Peyer's patch (tissue), 4 donors: ENCODE data around the gene SEMA3A.

Experiments used
- POLR2A ChIP-seq, 2 donors: fragments of 450-650 bp; IDR thresholded peaks; one replicate each; pipeline ENCODE4 v1.5.1; 2017; ENCODE audit warnings: antibody characterized with exemption in 2 of 2, mild to moderate bottlenecking in 2 of 2, moderate library complexity in 2 of 2
- TF ChIP-seq, protein P1 (sequence below), 6 experiments: fragments of 450-650 bp in 4 of 6; fragments of 200-600 bp in 2 of 6; sonication (generic) in 1 of 6; IDR thresholded peaks; one replicate each; pipeline ENCODE4 v1.5.1; 2017 to 2019; ENCODE audit warnings: antibody characterized with exemption in 6 of 6, mild to moderate bottlenecking in 3 of 6, moderate library complexity in 1 of 6

DNA sequence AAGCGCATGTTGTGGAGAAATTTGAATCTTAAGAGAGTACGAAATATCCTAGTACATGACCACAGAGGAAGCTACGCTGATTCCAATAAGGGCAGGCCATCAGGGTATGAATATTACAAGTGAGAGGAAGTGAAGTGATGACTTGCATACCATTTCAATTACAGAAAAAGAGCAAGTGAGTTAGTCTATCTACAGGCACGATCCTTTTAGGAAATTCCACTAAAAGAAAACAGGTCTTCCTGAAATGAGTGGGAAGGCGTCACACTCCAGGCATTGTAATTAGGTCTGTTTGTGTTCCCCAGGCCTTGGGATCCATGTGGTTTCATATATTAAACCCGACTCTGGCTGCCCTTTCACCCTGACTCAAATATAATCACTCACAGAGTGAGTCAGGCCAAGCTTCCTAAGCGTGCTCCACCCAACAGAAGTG is 152.5 kb downstream of the SEMA3A start:
- TF ChIP-seq, protein P1, sequence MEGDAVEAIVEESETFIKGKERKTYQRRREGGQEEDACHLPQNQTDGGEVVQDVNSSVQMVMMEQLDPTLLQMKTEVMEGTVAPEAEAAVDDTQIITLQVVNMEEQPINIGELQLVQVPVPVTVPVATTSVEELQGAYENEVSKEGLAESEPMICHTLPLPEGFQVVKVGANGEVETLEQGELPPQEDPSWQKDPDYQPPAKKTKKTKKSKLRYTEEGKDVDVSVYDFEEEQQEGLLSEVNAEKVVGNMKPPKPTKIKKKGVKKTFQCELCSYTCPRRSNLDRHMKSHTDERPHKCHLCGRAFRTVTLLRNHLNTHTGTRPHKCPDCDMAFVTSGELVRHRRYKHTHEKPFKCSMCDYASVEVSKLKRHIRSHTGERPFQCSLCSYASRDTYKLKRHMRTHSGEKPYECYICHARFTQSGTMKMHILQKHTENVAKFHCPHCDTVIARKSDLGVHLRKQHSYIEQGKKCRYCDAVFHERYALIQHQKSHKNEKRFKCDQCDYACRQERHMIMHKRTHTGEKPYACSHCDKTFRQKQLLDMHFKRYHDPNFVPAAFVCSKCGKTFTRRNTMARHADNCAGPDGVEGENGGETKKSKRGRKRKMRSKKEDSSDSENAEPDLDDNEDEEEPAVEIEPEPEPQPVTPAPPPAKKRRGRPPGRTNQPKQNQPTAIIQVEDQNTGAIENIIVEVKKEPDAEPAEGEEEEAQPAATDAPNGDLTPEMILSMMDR (IDR thresholded peaks at IDR 0.05) = no peak
- TF ChIP-seq POLR2A (IDR thresholded peaks at IDR 0.05) = no peak
